Iris pigment epithelial cell (primary cell): ENCODE measurements around the gene GALR1.
A peak's percentile ranks its signal among the peaks of the same experiment; 100 is the strongest.
"Not testable (repeated sequence)": the region's sequence is repeated elsewhere in the genome, so short reads cannot be mapped to it uniquely, and the experiment has no call there.

Experiments
- DNase-seq: peaks from one replicate; pipeline ENCODE4 v3.0.0-alpha.2; 2011; ENCODE audit warnings: low read depth

Gene GALR1, protein sequence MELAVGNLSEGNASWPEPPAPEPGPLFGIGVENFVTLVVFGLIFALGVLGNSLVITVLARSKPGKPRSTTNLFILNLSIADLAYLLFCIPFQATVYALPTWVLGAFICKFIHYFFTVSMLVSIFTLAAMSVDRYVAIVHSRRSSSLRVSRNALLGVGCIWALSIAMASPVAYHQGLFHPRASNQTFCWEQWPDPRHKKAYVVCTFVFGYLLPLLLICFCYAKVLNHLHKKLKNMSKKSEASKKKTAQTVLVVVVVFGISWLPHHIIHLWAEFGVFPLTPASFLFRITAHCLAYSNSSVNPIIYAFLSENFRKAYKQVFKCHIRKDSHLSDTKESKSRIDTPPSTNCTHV

GRCh38 chr18:77249569-77250500 is at the start of gene GALR1:
Gene GALR1 (plus strand): TSS chr18:77249848. CDS start chr18:77250549, 701 bp downstream.
- no peak for DNase-seq

DNA sequence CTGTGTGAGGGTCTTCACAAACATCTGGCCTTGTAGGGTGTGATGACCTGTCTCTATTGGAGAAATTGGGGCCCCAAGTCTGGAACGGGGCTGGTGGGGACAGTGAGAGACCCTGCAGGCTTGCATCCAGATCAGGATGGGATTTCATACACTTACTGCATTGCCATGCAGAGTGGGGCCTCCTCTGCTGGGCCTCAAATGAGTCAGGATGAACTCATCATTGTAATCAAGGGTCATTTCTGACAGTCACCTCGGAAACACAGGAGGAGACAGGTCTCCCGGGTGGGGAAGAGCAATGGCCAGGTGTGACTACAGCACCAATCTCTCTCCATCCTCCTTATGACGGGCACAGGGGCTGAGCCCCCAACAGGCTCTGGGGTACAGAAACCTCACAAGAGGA is 48.1 kb upstream of the GALR1 start:
- peak; percentile 37 for DNase-seq

GRCh38 chr18:77202329-77202728 is 47.3 kb upstream of the GALR1 start:
- no peak for DNase-seq

- no peak for DNase-seq
These were observed 46.6 kb upstream of the GALR1 start for GRCh38 chr18:77203071-77203470.

GRCh38 chr18:77203851-77204250 is 45.8 kb upstream of the GALR1 start:
- no peak for DNase-seq

DNA sequence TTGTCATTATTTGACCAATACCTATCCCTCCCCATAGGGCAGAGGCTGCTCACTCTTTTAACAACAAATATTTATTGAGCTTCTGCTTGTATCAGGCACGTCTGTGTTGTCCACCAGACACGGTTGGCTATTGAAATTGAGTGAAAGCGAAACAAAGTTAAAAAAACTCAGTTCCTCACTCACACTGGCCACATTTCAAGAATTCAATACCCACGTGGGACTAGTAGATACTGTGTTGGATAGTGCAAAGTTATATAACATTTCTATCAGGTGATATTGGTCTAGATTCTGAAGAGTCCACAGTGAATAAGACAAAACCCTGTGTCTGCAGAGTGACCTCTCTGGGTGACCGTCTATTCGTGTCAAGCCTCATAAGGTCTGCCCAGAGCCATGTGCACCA is 43.9 kb upstream of the GALR1 start:
- DNase-seq: no peak

DNA sequence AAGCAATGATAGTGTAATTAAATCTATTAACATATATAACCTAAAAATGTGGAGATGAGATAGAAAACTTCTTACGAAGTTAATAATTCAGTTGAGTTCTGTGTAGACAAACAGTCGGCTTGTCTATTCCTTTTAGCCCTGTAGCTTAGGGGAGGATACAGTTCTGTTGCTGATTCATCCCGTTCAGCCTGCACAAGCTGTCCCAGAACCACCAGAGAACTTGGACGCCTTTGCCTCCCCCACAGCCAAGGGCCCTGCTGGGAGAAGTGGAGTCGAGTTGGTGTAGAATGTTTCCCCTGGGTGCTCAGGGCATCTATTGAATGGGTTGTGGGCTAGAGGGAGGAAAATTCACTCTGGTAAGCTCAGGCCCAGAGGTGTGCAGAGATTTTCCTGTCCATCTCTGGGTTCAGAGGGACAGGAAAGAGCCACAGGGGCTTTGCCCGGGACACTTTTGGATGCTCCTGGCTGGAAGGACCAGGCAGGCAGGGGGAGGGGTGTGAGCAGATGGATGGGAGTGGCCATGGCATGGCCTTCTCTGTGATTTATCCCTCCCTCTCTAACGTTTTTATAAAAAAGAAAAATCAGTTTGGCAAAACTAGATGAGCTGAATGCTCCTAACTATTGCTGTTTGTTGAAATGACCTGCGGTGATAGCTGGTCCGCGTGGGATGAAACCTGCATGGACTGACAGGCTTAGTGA is 42.8 kb upstream of the GALR1 start:
- DNase-seq: peak; percentile 95

GRCh38 chr18:77207540-77207939 is 42.1 kb upstream of the GALR1 start:
- DNase-seq: peak; percentile 87

DNA sequence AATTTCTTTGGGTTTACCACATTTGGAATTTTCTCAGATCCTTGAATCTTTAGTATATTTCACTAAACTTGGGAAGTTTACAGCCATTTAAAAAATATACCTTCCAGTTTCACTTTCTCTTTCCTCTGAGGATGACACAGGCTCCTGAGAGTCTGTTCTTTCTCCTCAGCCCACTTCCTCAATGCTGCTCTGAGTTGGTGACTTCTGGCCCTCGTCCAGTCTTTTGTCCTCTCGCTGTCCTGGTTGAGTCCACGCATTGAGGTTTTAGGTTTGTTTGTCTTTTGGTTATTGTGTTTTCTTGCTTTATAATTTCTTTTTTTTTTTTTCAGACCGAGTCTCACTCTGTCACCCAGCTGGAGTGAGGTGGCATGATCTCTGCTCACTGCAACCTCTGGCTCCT is 40.7 kb upstream of the GALR1 start:
- DNase-seq: peak; percentile 74

DNA sequence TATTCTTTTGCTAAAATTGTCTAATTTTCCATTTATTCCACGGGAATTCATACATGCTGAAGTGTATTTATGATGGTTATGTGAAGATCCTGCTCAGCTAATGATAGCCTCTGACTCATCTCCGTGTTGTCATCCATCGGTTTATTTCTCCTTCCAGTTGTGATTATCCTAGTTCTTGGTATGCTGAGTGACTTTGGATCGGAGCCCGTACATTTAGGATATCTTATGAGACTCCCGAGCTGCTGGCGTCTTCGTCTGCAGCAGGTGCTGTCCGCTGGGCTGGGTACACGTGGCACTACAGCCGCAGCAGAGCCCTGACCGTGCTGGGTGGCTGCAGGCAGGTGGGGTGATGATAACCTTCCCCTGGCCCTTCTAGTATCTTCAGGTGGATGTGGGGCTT is 40.1 kb upstream of the GALR1 start:
- DNase-seq: peak; percentile 82

DNA sequence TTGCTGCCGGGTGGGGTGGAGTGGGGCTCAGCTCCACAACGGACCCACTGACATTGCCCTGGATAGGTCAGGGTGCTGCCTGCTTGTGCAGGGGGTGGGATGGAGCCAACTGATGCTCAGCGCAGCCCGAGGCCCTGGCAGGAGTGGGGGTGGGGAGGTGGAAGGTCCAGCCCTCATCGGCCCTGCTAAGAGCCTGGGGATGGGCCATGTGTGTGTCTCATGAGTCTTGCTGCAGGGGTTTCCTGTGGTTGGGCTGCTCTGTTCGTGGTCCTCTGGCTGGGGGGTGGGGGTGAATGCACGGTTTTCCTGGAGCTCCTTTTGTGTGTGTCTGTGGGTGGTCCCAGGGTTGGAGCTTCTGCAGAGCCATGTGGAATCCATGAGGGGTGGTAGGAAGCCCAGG is 39.4 kb upstream of the GALR1 start:
- no peak for DNase-seq

GRCh38 chr18:77218642-77219041 is 31.0 kb upstream of the GALR1 start:
- no peak for DNase-seq

- no peak for DNase-seq
These were observed 28.9 kb upstream of the GALR1 start for GRCh38 chr18:77220726-77221125.

DNA sequence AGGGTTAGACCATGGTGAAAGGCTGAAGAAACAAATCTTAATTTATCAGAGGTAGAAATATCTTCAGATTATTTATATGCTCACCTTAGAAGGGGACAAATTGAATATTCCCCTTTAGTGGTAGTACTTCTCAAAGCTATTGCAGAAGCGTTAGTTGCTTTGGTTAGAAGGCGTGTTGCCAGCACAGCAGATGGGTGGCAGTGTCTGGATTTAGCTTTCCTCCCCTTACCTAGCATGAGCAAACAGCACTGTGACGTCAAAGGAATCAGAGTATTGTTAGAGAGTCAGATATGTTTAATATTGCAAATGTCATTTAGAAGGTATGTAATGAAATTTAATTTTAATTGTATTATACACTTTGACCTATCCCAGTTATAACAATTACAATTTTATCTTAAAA is 27.2 kb upstream of the GALR1 start:
- DNase-seq: no peak

DNA sequence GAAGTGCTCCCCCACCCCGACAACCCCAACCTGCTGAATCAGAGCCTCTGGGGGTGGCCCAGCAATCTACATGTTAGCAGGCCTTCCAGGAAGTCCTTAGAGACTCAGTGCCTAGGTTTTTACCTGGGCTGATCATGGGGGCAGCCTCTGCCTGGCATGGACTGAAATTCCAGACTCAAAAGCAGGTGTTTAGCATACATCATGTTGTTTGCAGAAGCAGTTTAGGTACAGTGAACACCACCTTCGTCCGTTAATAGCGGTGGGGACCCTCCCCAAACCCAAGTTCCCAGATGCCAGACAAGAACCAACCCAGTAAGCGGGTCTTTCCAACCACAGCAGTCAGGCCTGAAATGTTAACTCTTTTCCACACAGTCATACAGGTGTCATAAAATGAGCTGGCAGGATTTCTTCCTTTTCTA is 26.4 kb upstream of the GALR1 start:
- DNase-seq: no peak

DNA sequence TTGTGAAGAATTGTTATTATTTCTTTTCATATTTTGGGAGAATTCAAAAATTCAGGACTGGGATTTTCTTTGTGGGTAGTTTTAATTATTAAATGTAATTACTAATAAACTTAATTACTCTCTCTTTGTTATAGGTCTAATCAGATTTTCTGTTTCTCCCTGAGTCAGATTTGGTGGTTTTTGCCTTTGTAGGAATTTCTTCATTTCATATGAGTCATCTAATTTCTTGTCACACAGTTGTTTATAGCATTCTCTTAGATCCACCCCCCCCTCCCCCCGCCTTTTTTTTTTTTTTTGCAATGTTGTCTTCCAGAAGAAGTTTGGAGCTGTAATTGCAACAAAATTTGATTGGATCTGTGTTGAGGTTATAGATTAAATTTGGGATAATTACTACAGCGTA is 26.0 kb upstream of the GALR1 start:
- DNase-seq: peak; percentile 74

DNA sequence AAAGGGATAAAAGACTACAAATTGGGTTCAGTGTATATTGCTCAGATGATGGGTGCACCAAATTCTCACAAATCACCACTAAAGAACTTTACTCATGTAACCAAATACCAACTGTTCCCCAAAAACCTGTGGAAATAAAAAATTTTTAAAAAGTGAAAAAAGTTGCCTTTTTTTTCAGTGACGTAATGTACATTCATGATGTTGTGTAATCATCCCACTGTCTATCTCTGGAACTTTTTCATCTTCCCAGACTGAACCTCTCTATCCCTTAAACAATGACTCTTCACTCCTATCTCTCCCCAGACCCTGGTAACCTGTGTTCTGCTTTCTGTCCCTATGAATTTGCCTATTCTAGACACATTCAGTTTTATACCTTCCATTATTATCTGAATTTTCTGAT is 19.0 kb upstream of the GALR1 start:
- DNase-seq: no peak

- DNase-seq: peak; percentile 44
These were observed 14.9 kb upstream of the GALR1 start for GRCh38 chr18:77234504-77235365.

GRCh38 chr18:77239285-77239684 is 10.4 kb upstream of the GALR1 start:
- DNase-seq: not testable (repeated sequence)

DNA sequence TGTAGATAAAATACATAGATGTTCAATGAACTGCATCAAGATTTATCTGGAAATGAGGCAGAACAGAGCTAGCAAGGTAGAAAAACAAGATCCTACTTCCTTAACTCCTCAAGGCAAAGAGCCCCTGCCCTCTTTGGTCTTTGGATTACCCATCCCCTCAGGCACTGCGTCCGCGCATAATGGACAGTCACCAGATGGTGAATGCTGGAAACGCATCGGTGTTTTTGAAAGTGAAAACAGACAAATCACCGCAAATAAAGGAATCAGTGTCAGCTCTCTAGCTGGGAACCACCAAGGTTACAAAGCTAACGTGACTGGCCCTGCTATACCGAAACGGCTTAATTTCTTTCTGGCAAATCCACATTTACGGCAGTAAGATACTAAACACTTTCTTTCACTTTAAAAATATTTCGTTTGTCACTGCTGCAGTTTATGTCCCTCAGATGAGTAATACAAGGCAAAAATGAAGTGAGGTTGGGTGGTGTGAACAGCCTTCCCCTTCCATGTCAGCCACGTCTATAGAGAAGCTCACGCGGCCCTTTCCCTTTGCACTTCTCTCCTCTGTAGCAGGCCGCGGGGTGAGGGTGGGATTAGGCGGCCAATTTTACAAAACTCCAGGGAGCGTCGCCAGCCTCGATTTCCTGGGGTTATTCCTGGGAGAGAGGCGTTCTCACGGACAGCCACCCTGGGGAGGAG is 627 bp upstream of the GALR1 start:
- no peak for DNase-seq

DNA sequence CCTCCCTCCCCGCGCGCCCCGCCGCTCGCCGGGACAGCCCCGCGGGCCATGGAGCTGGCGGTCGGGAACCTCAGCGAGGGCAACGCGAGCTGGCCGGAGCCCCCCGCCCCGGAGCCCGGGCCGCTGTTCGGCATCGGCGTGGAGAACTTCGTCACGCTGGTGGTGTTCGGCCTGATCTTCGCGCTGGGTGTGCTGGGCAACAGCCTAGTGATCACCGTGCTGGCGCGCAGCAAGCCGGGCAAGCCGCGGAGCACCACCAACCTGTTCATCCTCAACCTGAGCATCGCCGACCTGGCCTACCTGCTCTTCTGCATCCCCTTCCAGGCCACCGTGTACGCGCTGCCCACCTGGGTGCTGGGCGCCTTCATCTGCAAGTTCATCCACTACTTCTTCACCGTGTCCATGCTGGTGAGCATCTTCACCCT is 865 bp downstream of the GALR1 start:
- no peak for DNase-seq
